ENCODE measurements around the gene RINT1. TPM values are rescaled to one million over a fixed set of nuclear protein-coding genes. Genes with fewer than 3 reads are reported as not detected.
A peak's percentile ranks its signal among the peaks of the same experiment; 100 is the strongest.
"Not testable (repeated sequence)": the region's sequence is repeated elsewhere in the genome, so short reads cannot be mapped to it uniquely, and the experiment has no call there.

RINT1 gene
- 10 to 100 TPM; 23.1 to 24.3 TPM for total RNA-seq

DNA sequence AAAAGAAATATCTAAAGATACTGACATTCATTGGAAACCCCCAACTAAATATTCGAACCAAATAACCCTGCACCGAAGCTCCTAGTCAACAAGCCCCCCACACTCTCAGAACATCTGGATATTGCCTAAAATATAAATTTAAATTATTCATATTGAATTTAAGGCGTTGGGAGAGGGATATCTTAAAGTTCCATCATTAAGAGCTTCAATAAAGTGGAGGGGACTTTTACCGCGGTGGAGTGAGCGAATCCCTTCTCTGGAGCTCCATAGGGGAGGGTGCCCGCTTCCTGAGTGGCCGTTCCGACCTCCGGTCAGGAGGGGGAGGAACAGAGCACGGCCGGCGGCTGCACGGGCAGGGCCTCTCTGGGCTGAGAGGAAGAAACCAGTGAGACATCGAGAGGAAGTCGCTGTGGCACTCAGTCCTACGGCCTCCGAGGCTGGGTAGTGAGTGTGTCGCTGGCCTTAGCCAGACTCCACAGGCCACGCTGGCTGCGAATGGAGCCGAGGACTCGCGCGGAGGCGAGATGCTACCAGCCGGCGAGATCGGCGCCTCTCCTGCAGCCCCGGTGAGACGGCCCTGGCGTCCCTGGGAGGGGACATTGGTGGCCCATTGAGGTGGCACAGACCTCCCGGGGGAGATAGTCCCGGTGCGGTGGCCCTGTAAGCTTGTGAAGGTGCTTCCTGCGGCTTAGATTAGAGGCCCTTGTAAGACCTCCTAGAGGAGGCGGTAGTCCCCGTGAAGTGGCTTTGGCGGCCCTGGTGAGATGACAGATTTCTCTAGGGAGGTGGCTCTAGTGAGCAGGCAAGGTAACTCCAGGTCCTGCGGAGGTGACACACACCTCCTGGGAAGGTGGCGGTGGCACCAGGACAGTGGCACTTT is at the start of gene RINT1:
Gene RINT1, plus strand, starts transcription at position 410 of the 880 bp plus-strand sequence. Its CDS starts 115 bp downstream, at position 525.
- Mint-ChIP-seq H3K27me3 (no peaks in the 10 kb centered on the region), H3K9me3 (no peaks in the 10 kb centered on the region), H3K36me3 (ENCODE audit: low read depth) (peaks cover 26% of the 10 kb centered on the region), H3K27ac (peak within 1 kb of the TSS; percentile 90), H3K4me3 (peak within 1 kb of the TSS; percentile 89), H3K4me1 (peaks cover 13% of the 10 kb centered on the region)
- peak; percentile 98 for ATAC-seq (replicated peaks)

- no peak overlapping the region for H3K27ac Mint-ChIP-seq
- no peaks in the 10 kb centered on the region for H3K9me3 Mint-ChIP-seq
- no peaks in the 10 kb centered on the region for H3K27me3 Mint-ChIP-seq
- H3K36me3 Mint-ChIP-seq (ENCODE audit: low read depth), result peaks cover 78% of the 10 kb centered on the region
- no peaks in the 10 kb centered on the region for H3K4me1 Mint-ChIP-seq
- no peak overlapping the region for H3K4me3 Mint-ChIP-seq
- no peak for ATAC-seq (replicated peaks)
Observed at GRCh38 chr7:105487579-105488571, 44.1 kb upstream of the RINT1 start.

- Mint-ChIP-seq H3K9me3 (no peaks in the 10 kb centered on the region), H3K27me3 (no peaks in the 10 kb centered on the region), H3K4me3 (no peak overlapping the region), H3K4me1 (no peaks in the 10 kb centered on the region), H3K36me3 (ENCODE audit: low read depth) (peaks cover 79% of the 10 kb centered on the region), H3K27ac (no peak overlapping the region)
- ATAC-seq (replicated peaks), result no peak
Observed at GRCh38 chr7:105489409-105489808, 42.6 kb upstream of the RINT1 start.

GRCh38 chr7:105493196-105493922 is 38.6 kb upstream of the RINT1 start:
- H3K4me3 Mint-ChIP-seq, result no peak overlapping the region
- peaks cover 66% of the 10 kb centered on the region for H3K36me3 Mint-ChIP-seq (ENCODE audit: low read depth)
- no peaks in the 10 kb centered on the region for H3K4me1 Mint-ChIP-seq
- ATAC-seq (replicated peaks), result no peak
- no peak overlapping the region for H3K27ac Mint-ChIP-seq
- no peaks in the 10 kb centered on the region for H3K27me3 Mint-ChIP-seq
- H3K9me3 Mint-ChIP-seq, result no peaks in the 10 kb centered on the region

DNA sequence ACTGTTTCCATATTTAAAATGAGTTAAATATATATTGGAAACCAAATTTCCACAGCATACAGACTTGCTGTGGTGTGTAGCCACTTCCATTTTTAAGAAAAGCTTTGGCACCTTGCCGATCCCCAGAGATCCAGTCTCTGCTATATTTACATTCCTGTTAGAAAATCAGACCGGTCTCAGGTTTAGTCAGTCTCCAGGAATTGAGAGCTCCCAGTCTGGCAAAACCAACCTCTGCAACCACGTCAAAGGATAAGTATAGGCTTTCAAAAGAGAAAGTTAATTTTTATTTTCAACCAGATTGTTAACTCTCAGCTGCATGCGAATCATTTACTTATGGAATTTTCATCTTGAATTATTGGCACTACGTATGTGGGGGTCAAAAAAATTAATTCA is 38.1 kb upstream of the RINT1 start:
- Mint-ChIP-seq H3K4me1 (no peaks in the 10 kb centered on the region), H3K36me3 (ENCODE audit: low read depth) (peaks cover 67% of the 10 kb centered on the region), H3K4me3 (no peak overlapping the region), H3K27me3 (no peaks in the 10 kb centered on the region), H3K9me3 (no peaks in the 10 kb centered on the region), H3K27ac (no peak overlapping the region)
- no peak for ATAC-seq (replicated peaks)

DNA sequence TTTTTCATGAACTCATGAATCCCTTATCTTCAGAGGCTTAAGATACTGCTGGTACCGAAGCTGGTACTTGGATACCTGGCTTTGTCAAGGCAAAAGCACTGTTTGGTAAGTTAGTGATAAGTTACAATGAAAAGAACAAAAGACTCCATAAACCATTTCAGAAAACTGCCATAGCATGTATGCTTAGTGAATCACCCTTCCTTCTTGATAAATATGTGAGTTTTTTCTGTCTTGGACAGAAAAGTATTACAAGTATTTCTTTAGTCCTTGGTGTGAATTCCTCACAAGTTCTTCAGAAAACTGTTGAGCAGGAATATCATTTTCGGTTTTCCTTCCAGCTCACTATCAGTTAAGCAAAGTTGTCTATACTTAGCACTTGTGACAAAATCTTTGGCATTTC is 35.5 kb upstream of the RINT1 start:
- no peaks in the 10 kb centered on the region for H3K4me1 Mint-ChIP-seq
- no peak overlapping the region for H3K27ac Mint-ChIP-seq
- ATAC-seq (replicated peaks), result no peak
- H3K4me3 Mint-ChIP-seq, result no peak overlapping the region
- H3K36me3 Mint-ChIP-seq (ENCODE audit: low read depth), result peaks cover 70% of the 10 kb centered on the region
- H3K27me3 Mint-ChIP-seq, result no peaks in the 10 kb centered on the region
- no peaks in the 10 kb centered on the region for H3K9me3 Mint-ChIP-seq

DNA sequence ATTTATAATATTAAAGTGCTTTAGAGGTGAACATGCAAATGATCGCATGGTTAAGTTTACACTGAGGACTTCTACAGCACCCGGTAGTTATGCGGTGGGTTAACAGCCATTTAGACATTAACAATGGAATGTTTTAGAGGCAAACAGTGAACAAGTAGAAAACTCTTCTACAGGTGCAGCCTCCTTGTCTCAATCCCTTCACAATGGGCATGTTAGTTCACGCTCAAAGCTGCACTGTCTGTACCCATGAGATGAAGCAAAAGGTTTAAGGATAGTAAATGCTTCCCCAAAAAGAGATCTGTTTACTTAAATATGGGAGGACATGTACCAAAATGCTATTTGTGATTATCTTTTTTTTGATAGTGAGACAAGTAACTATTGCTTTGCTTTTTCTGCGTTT is 35.0 kb upstream of the RINT1 start:
- H3K27me3 Mint-ChIP-seq, result no peaks in the 10 kb centered on the region

DNA sequence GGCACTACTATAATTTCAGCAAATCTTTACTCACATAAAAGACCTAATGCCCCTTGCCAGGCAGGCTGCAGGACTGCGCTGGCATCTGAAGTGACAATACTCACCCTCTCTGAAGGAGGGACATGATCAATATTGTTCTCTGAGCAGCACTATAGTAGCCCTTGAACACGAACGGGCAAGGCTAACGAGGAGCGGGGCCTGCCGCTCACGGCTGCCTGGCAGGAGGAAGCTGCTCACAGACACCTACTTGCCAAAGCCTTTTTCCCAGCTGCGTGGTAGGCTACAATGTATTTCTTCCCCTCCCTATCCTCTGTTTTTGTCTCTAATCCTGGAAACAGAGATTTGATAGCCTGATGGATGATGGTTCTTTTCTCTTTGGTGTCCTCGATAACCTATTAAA is 29.8 kb upstream of the RINT1 start:
- Mint-ChIP-seq H3K9me3 (no peaks in the 10 kb centered on the region), H3K36me3 (ENCODE audit: low read depth) (peaks cover 99% of the 10 kb centered on the region), H3K27ac (no peak overlapping the region), H3K27me3 (no peaks in the 10 kb centered on the region), H3K4me3 (no peak overlapping the region), H3K4me1 (no peaks in the 10 kb centered on the region)
- no peak for ATAC-seq (replicated peaks)

More for the DNA sequence above, 35.0 kb upstream of the RINT1 start:
- Mint-ChIP-seq H3K4me1 (no peaks in the 10 kb centered on the region), H3K4me3 (no peak overlapping the region), H3K36me3 (ENCODE audit: low read depth) (peaks cover 75% of the 10 kb centered on the region), H3K27ac (no peak overlapping the region), H3K9me3 (no peaks in the 10 kb centered on the region)
- ATAC-seq (replicated peaks), result no peak

DNA sequence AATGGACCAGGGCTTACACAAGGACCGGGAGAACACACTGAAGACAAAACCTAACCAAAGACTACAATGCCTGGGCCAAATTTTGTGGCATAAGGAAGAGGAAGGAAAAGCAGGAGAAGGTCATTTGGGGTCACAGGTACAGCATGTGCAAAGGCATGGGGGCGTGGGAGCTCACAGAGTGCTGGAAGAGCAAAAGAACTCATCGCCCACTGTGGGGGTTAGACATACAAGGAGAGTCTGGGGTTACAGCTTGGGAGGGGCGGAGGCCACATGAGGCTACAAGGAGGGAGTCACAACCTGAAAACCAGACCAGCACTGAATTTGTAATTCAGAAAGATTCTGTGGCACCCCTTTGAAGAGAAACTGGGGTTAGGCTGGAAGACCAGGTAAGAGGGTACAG is 19.6 kb upstream of the RINT1 start:
- Mint-ChIP-seq H3K9me3 (no peaks in the 10 kb centered on the region), H3K27ac (peak overlapping the region; percentile 70), H3K36me3 (ENCODE audit: low read depth) (peaks cover 54% of the 10 kb centered on the region), H3K4me1 (peaks cover 15% of the 10 kb centered on the region), H3K4me3 (peak overlapping the region; percentile 15), H3K27me3 (no peaks in the 10 kb centered on the region)
- no peak for ATAC-seq (replicated peaks)

DNA sequence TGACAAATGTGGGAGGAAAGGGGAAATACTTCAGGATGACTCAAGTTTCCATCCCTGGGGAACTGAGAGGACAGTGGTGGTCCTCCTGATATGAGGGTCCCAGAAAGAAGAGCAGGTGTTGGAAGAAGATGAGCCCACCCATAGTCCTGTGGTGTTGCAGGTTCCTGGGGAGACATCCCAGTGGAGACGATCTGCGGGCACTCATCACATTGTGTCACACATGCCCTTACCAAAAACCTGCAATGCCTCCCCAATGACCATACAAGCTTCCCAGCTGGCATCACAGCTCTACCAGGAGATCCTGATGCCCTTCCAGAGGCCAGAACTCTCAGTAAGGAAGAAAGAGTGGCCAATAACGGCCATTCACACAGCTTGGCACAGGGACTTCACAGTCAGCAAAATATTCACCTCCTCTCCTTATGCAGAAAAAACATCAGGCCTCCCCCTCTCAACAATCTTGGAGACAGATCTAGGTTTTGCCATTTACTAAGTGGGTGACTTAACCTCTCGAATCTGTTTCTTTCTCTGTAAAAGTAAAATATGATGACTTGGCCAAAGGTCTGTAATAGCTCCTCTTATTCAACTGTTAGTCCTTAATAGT is 19.0 kb upstream of the RINT1 start:
- Mint-ChIP-seq H3K27ac (peak overlapping the region; percentile 70), H3K9me3 (no peaks in the 10 kb centered on the region), H3K4me3 (peak overlapping the region; percentile 15), H3K36me3 (ENCODE audit: low read depth) (peaks cover 53% of the 10 kb centered on the region), H3K4me1 (peaks cover 15% of the 10 kb centered on the region), H3K27me3 (no peaks in the 10 kb centered on the region)
- ATAC-seq (replicated peaks), result no peak

- H3K27me3 Mint-ChIP-seq; ATAC-seq (replicated peaks); H3K9me3 Mint-ChIP-seq; H3K4me3 Mint-ChIP-seq: not testable (repeated sequence)
- peaks cover 15% of the 10 kb centered on the region for H3K4me1 Mint-ChIP-seq
- H3K27ac Mint-ChIP-seq, result peak overlapping the region; percentile 42
- peaks cover 55% of the 10 kb centered on the region for H3K36me3 Mint-ChIP-seq (ENCODE audit: low read depth)
Observed at GRCh38 chr7:105515610-105516009, 16.4 kb upstream of the RINT1 start.

DNA sequence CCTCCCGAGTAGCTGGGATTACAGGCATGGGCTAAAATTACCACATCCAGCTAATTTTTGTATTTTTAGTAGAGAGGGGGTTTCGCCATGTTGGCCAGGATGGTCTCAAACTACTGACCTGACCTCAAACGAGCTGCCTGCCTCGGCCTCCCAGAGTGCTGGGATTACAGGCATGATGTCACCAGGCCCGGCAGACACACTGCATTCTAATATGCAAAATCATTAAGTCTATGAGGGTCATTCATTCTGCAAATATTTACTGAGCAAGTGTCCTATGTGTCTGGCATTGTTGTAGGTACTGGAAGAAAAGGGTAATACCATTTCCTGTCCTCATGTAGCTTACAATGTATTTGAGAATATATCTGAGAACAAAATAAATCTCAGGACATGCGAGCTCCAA is 12.6 kb upstream of the RINT1 start:
- Mint-ChIP-seq H3K4me3 (peak overlapping the region; percentile 9), H3K27ac (no peak overlapping the region), H3K4me1 (peaks cover 5% of the 10 kb centered on the region), H3K36me3 (ENCODE audit: low read depth) (peaks cover 44% of the 10 kb centered on the region), H3K27me3 (no peaks in the 10 kb centered on the region), H3K9me3 (no peaks in the 10 kb centered on the region)
- ATAC-seq (replicated peaks), result no peak

DNA sequence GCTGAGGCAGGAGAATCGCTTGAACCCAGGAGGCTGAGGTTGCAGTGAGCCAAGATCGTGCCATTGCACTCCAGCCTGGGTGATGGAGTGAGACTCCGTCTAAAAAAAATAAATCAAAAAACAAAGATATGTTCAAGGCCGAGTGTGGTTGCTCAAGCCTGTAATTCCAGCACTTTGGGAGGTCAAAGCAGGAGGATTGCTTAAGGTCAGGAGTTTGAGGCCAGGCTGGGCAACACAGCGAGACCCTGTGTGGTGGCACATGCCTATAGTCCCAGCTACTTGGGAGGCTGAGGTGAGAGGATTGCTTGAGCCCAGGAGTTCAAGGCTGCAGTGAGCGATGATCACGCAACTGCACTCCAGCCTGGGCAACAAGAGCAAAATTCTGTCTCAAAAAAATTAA is 11.4 kb upstream of the RINT1 start:
- not testable (repeated sequence) for H3K4me1 Mint-ChIP-seq; H3K27ac Mint-ChIP-seq; H3K9me3 Mint-ChIP-seq; H3K27me3 Mint-ChIP-seq; ATAC-seq (replicated peaks)
- peaks cover 40% of the 10 kb centered on the region for H3K36me3 Mint-ChIP-seq (ENCODE audit: low read depth)
- peak overlapping the region; percentile 9 for H3K4me3 Mint-ChIP-seq
